Thyroid gland (tissue), 4 donors: ENCODE data around the gene PRR20G.

Experiments used
- POLR2A ChIP-seq, 2 donors: fragments of 450-650 bp; IDR thresholded peaks; one replicate each; pipeline ENCODE4 v1.6.1; 2017; ENCODE audit warnings: antibody characterized with exemption in 2 of 2, mild to moderate bottlenecking in 2 of 2, moderate library complexity in 1 of 2
- TF ChIP-seq, protein P1 (sequence below), 6 experiments: fragments of 200-600 bp in 3 of 6; fragments of 450-650 bp in 3 of 6; sonication (generic) in 3 of 6; IDR thresholded peaks; one replicate each; pipeline ENCODE4 v1.5.1; 2016 to 2019; ENCODE audit warnings: antibody characterized with exemption in 6 of 6, mild to moderate bottlenecking in 2 of 6, inconsistent platforms in 1 of 6, moderate library complexity in 1 of 6

- TF ChIP-seq, protein P1, sequence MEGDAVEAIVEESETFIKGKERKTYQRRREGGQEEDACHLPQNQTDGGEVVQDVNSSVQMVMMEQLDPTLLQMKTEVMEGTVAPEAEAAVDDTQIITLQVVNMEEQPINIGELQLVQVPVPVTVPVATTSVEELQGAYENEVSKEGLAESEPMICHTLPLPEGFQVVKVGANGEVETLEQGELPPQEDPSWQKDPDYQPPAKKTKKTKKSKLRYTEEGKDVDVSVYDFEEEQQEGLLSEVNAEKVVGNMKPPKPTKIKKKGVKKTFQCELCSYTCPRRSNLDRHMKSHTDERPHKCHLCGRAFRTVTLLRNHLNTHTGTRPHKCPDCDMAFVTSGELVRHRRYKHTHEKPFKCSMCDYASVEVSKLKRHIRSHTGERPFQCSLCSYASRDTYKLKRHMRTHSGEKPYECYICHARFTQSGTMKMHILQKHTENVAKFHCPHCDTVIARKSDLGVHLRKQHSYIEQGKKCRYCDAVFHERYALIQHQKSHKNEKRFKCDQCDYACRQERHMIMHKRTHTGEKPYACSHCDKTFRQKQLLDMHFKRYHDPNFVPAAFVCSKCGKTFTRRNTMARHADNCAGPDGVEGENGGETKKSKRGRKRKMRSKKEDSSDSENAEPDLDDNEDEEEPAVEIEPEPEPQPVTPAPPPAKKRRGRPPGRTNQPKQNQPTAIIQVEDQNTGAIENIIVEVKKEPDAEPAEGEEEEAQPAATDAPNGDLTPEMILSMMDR (IDR thresholded peaks at IDR 0.05), result no peak
- no peak for TF ChIP-seq POLR2A (IDR thresholded peaks at IDR 0.05)
Measured at GRCh38 chr3:127304121-127304744, 16.4 kb upstream of the PRR20G start.
